Measurements from ENCODE around the gene IL24.

The IL24 gene

DNA sequence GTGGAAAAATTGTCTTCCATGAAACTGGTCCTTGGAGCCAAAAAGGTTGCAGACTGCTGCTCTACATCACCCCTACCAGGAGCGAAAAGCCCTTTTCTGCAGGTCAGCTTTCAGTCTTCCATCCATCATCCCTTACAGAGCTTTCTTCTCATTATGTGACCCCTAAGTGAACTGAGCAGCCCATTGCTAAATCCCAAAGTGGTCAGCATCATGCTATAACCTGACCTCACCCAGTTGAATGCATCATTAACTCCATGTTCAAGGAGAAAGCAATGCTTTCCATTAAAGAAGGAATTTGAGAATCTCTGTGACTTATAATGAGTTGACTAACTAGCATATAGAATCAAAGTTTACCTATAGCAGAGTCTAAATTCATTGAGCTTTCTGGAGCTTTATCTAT lies 10.4 kb upstream of the IL24 start:
- Histone ChIP-seq H3K9me3 (ENCODE audit: low read length) (no peaks in the 10 kb centered on the region), H3K4me3 (ENCODE audit: low read length) (no peak overlapping the region), H3K36me3 (ENCODE audit: insufficient read depth, low read length) (no peaks in the 10 kb centered on the region), H3K27me3 (ENCODE audit: insufficient read depth, low read length) (peaks cover 9% of the 10 kb centered on the region), H3K4me1 (ENCODE audit: insufficient read depth, low read length) (no peaks in the 10 kb centered on the region), H2AFZ (ENCODE audit: low read depth, low read length) (no peak overlapping the region)

DNA sequence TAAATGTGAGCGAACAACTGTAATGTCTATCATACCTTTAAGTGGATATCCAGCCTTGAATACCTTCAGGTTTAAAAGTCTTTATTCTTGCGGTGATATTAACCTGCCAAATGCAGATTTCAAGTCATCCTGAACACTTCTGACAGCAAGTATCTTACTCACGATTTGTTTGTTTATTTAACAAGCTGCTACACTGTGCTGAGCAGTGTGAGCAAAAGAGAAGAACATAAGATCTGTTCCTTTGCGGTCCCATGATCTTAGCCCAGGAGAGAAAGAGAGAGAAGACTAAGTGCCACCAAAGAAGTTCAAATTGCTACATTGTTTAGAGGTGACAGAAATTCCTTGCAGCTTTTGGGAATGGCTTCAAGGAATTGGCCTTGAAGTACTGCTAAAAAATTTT lies 9.5 kb upstream of the IL24 start:
- no peak overlapping the region for H2AFZ ChIP-seq (ENCODE audit: low read depth, low read length)
- no peak overlapping the region for H3K4me3 ChIP-seq (ENCODE audit: low read length)
- H3K4me1 ChIP-seq (ENCODE audit: insufficient read depth, low read length) = no peaks in the 10 kb centered on the region
- peaks cover 9% of the 10 kb centered on the region for H3K27me3 ChIP-seq (ENCODE audit: insufficient read depth, low read length)
- H3K36me3 ChIP-seq (ENCODE audit: insufficient read depth, low read length) = no peaks in the 10 kb centered on the region
- H3K9me3 ChIP-seq (ENCODE audit: low read length) = no peaks in the 10 kb centered on the region

DNA sequence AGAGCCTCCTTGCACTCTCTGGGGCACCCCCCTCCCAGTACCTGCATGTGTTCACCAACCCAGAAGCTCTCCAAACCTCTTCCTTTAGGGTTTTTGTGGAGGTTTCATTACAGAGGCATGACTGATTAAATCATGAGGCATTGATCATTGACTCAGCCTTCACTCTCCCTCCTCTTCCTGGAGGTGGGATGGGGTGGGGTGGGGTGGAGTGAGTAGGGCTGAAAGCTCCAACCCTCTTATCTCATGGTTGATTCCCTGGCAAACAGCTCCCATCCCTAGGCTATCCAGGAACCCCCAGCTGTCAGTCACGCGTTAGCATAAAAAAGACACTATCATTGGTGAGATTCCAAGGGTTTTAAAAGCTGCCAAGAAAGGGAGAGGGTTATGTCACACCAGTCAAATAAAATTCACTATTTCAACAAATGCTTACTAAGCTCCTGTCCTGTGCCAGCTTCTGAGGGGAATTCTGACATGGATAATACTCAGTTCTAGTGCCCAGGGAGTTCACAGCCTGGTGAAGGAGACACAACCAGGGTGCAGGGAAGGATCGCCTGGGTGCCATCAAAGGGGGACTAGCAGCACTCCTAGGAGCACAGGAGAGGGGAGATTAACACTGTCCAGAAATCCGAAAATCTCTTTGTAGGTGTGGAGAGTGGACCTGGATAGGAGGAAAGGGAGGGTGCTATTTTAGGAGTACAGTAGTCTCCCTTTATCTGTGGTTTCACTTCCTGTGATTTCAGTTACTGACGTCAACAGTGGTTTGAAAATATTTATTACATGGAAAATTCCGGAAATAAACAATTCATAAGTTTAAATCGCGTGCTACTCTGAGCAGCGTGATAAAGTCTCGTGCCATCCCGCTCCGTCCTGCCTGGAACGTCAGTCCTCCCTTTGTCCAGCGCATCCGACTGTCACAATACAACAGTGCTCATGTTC lies 6.8 kb upstream of the IL24 start:
- H3K36me3 ChIP-seq (ENCODE audit: insufficient read depth, low read length) = no peaks in the 10 kb centered on the region
- no peak overlapping the region for H2AFZ ChIP-seq (ENCODE audit: low read depth, low read length)
- no peak overlapping the region for H3K4me3 ChIP-seq (ENCODE audit: low read length)
- no peaks in the 10 kb centered on the region for H3K9me3 ChIP-seq (ENCODE audit: low read length)
- H3K27me3 ChIP-seq (ENCODE audit: insufficient read depth, low read length) = peaks cover 13% of the 10 kb centered on the region
- H3K4me1 ChIP-seq (ENCODE audit: insufficient read depth, low read length) = no peaks in the 10 kb centered on the region

DNA sequence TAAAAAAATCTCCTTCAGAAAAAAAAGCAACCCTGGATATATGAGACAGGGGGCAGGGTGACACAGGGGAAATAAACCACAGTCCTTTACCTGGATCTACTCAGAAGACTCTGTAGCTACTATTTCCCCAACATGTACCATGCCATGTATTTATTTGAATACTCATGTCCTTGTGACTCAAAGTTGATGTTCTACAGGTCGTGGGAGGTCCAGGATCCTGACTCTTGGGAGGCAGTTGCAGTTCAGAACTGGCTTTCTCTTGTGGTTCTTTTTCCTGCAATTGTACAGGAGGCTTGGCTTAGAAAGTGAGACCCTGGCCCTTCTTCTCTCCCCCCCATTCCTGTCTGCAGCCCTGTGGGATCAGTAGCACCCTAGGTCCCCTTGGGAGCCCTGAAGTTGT lies 5.8 kb upstream of the IL24 start:
- no peak overlapping the region for H3K4me3 ChIP-seq (ENCODE audit: low read length)
- H2AFZ ChIP-seq (ENCODE audit: low read depth, low read length) = no peak overlapping the region
- no peaks in the 10 kb centered on the region for H3K9me3 ChIP-seq (ENCODE audit: low read length)
- H3K36me3 ChIP-seq (ENCODE audit: insufficient read depth, low read length) = no peaks in the 10 kb centered on the region
- peaks cover 13% of the 10 kb centered on the region for H3K27me3 ChIP-seq (ENCODE audit: insufficient read depth, low read length)
- H3K4me1 ChIP-seq (ENCODE audit: insufficient read depth, low read length) = no peaks in the 10 kb centered on the region

DNA sequence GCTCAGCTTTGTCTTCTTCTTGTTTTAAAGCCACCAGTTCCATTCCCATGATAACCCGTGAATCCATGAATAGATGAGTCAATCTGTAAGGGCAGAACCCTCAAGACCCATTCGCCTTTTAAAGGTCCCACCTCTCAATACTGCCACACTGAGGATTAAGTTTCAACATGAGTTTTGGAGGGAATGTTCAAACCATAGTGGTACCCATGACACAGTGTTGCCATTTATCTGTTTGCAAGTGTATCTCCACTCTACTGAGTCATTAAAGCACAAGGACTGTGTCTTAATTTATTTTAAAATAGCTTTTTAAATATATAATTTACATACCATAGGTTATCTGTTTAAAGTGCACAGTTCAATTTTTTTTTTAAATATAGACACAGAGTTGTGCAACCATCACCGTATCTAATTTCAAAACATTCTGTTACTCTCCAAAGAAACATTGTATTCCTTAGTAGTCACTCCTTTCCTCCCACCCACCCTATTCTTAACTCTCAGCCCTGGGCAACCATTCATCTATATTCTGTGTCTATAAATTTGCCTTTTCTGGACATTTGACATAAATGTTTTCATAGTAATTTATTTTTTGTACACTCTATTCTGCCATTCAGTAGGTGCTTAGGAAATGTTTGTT lies 4.8 kb upstream of the IL24 start:
- Histone ChIP-seq H3K9me3 (ENCODE audit: low read length) (no peaks in the 10 kb centered on the region), H2AFZ (ENCODE audit: low read depth, low read length) (no peak overlapping the region), H3K4me1 (ENCODE audit: insufficient read depth, low read length) (no peaks in the 10 kb centered on the region), H3K27me3 (ENCODE audit: insufficient read depth, low read length) (peaks cover 11% of the 10 kb centered on the region), H3K36me3 (ENCODE audit: insufficient read depth, low read length) (no peaks in the 10 kb centered on the region), H3K4me3 (ENCODE audit: low read length) (no peak overlapping the region)

DNA sequence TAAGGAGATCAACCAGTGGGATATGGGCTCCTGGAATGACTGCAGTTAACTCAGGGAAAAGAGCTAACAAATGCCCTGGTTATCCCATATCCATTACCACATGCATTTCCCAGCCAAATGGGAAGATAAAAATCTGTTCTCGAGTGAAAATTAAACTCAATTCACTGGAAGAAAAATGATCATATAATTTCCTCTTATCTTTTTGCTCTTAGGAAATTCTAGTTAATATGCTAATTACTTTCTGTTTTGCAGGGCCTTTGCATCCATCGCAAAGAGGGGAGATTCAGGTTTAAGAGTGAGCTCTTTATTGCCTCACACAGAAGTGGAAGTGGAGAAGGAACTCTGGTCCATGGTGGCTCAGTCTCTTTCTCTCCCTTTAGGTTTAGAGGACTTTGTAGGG lies 3.9 kb upstream of the IL24 start:
- Histone ChIP-seq H2AFZ (ENCODE audit: low read depth, low read length) (no peak overlapping the region), H3K9me3 (ENCODE audit: low read length) (no peaks in the 10 kb centered on the region), H3K4me3 (ENCODE audit: low read length) (no peak overlapping the region), H3K27me3 (ENCODE audit: insufficient read depth, low read length) (peaks cover 11% of the 10 kb centered on the region), H3K4me1 (ENCODE audit: insufficient read depth, low read length) (no peaks in the 10 kb centered on the region), H3K36me3 (ENCODE audit: insufficient read depth, low read length) (no peaks in the 10 kb centered on the region)

DNA sequence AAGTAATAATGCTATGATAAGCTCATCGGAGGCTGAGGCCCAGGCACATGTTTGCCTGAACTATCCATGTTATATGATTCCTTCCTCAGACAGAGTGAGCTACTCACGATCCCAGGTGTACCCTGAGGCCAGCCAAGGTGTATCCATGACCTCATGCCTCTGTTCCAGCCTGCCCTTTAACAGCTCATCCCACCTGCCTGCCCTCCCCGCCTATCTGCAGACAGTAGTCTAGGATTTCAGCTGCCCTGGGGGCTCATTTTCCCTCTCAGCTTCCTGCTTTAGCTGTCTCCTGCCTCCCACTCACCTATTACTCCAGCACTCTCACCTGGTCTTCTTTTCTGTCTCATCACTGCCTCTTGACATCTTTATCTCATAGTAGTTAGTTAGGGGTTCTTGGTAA lies 1.9 kb upstream of the IL24 start:
- no peaks in the 10 kb centered on the region for H3K36me3 ChIP-seq (ENCODE audit: insufficient read depth, low read length)
- H3K27me3 ChIP-seq (ENCODE audit: insufficient read depth, low read length) = peaks cover 3% of the 10 kb centered on the region
- no peaks in the 10 kb centered on the region for H3K9me3 ChIP-seq (ENCODE audit: low read length)
- no peaks in the 10 kb centered on the region for H3K4me1 ChIP-seq (ENCODE audit: insufficient read depth, low read length)
- H2AFZ ChIP-seq (ENCODE audit: low read depth, low read length) = no peak overlapping the region
- no peak overlapping the region for H3K4me3 ChIP-seq (ENCODE audit: low read length)

DNA sequence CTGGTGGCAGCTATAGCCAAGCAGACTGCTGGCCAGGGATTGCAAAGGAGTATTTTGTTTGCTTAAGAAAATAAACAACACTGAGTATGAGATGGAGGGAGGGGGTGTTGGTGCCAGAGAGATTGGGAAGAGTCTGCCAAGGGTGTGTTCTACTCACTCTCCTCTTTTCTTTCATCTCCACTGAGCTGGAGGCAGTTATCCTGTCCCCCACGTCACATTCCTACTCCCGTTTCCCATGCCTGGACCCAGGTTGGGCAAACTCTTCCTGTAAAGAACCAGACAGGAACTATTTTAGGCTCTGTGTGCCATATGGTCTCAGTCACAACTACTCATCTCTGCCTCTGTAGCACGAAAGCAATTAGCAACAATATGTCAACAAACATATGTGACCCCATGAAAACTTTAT lies 1.4 kb upstream of the IL24 start:
- Histone ChIP-seq H3K36me3 (ENCODE audit: insufficient read depth, low read length) (no peaks in the 10 kb centered on the region), H3K9me3 (ENCODE audit: low read length) (no peaks in the 10 kb centered on the region), H3K4me1 (ENCODE audit: insufficient read depth, low read length) (no peaks in the 10 kb centered on the region), H3K27me3 (ENCODE audit: insufficient read depth, low read length) (peaks cover 3% of the 10 kb centered on the region), H2AFZ (ENCODE audit: low read depth, low read length) (no peak overlapping the region), H3K4me3 (ENCODE audit: low read length) (no peak overlapping the region)

DNA sequence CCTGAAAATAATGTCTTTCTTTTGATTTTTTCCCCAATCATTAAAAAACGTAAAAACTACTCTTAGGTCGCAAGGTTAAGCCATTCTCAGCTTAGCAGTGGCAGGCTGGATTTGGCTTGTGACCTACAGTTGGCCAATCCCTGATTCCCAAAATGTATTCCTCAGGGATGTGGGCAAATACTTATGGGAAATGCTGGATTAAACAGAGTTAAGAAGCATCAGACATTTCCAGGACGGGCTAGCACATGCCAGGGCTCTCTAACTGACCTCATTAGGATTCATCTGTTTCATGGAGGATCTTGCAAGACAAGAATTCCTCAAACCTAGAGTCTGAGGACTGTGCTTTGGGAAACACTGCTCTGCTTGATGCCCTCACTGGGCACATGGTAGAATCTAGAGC lies 982 bp upstream of the IL24 start:
- H2AFZ ChIP-seq (ENCODE audit: low read depth, low read length) = no peak overlapping the region
- H3K4me1 ChIP-seq (ENCODE audit: insufficient read depth, low read length) = no peaks in the 10 kb centered on the region
- peaks cover 3% of the 10 kb centered on the region for H3K27me3 ChIP-seq (ENCODE audit: insufficient read depth, low read length)
- no peaks in the 10 kb centered on the region for H3K36me3 ChIP-seq (ENCODE audit: insufficient read depth, low read length)
- H3K4me3 ChIP-seq (ENCODE audit: low read length) = no peak overlapping the region
- H3K9me3 ChIP-seq (ENCODE audit: low read length) = no peaks in the 10 kb centered on the region

DNA sequence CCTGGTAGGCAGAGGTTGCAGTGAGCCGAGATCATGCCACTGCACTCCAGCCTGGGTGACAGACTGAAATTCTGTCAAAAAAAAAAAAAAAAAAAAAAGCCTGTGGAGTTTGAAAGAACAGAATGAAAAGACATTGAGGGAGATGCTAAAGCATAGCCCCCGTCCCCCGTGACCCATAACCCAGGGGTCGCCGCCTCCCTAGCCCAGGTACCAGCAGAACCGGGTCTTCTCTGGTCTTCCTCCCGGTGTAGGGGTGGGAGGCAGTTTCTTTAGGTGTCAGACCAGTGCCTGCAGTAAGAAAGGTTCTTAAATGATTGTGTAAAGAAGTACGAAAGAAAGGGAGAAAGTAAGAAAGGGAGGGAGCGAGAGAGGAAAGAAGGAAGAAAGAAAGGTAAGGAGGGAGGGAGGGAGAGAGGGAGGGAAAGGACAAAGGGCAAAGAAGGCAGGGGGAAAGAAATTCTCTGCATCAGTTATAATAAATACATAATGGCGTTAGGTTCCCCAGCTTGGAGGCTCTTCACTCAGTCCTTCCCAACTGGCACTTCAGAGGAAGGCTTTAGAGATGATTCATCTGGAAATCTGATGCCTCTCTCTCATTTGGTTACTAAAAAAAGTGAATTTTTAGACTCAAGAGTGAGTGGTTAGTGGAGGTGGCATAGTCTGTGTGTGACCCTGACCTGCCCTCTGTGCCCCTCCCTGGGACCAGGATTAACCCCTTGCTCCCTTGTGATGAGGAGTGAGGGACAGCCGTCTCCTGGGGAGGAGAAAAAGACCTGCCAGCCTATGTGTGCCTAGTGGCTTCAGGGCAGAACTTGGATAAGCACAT lies 1.1 kb downstream of the IL24 start:
- H2AFZ ChIP-seq (ENCODE audit: low read depth, low read length) = no peak overlapping the region
- H3K36me3 ChIP-seq (ENCODE audit: insufficient read depth, low read length) = no peaks in the 10 kb centered on the region
- peaks cover 3% of the 10 kb centered on the region for H3K27me3 ChIP-seq (ENCODE audit: insufficient read depth, low read length)
- no peak overlapping the region for H3K4me3 ChIP-seq (ENCODE audit: low read length)
- no peaks in the 10 kb centered on the region for H3K9me3 ChIP-seq (ENCODE audit: low read length)
- H3K4me1 ChIP-seq (ENCODE audit: insufficient read depth, low read length) = no peaks in the 10 kb centered on the region

DNA sequence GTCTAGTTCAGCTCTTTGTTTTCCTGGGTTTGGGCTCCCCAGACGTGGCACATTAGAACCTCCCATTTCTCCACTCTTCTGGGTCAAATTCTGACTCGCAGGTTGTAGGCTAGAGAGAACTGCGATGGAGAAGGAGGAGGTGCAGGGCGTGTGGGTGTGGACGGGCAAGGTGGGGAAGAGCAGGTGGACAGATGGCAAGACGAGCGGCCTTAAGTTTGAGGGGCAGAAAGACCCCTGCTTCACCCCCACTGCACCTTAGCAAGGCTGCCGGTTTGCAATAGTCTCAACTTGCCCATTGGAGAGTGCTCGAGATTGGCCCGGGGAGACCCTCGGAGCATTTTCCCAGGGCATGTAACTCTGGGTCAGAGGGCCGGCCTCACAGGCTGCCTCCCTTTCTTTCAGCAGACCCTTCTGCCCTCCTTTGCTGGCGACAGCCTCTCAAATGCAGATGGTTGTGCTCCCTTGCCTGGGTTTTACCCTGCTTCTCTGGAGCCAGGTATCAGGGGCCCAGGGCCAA lies 1.7 kb downstream of the IL24 start:
- H3K27me3 ChIP-seq (ENCODE audit: insufficient read depth, low read length) = peaks cover 3% of the 10 kb centered on the region
- no peaks in the 10 kb centered on the region for H3K4me1 ChIP-seq (ENCODE audit: insufficient read depth, low read length)
- H3K4me3 ChIP-seq (ENCODE audit: low read length) = no peak overlapping the region
- H3K9me3 ChIP-seq (ENCODE audit: low read length) = no peaks in the 10 kb centered on the region
- H2AFZ ChIP-seq (ENCODE audit: low read depth, low read length) = no peak overlapping the region
- H3K36me3 ChIP-seq (ENCODE audit: insufficient read depth, low read length) = no peaks in the 10 kb centered on the region

DNA sequence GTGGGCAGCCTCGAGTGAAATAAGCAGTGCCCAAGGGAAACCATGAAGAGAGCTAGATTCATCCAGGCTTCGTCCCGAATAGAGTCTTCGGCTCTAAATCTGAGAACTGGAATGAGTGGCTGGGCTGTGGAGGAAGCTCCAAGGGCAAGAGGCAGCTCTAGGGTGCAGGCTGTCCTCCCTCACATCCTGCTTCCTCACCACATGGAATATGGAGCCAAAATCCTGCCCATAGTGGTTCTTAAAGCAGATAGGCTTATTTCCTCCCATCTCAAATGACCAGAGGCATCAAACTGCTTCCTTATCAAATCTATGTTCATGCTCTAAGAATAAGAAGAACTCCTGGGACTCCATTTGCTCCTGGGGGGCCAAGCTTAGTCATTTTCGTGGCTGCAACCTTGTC lies 2.5 kb downstream of the IL24 start:
- no peaks in the 10 kb centered on the region for H3K4me1 ChIP-seq (ENCODE audit: insufficient read depth, low read length)
- H2AFZ ChIP-seq (ENCODE audit: low read depth, low read length) = no peak overlapping the region
- no peaks in the 10 kb centered on the region for H3K36me3 ChIP-seq (ENCODE audit: insufficient read depth, low read length)
- no peak overlapping the region for H3K4me3 ChIP-seq (ENCODE audit: low read length)
- H3K27me3 ChIP-seq (ENCODE audit: insufficient read depth, low read length) = no peaks in the 10 kb centered on the region
- no peaks in the 10 kb centered on the region for H3K9me3 ChIP-seq (ENCODE audit: low read length)

DNA sequence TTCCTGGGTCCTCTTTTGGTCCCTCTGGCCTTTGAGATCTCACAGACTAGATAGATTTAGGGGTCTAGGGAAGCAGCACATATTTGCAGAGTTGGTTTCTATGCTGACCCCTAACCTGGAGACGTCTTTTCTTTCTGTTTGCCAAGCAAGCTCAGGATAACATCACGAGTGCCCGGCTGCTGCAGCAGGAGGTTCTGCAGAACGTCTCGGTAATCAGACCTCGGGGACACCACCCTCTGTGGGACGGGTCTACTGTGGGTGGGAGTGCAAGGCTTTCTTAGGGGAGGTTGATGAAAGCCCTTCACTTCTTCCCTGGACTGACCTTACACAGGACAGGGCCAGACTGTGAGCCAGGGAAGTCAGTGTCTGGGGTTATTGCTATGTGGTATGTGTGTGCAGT lies 2.9 kb downstream of the IL24 start:
- H3K4me3 ChIP-seq (ENCODE audit: low read length) = no peak overlapping the region
- H3K36me3 ChIP-seq (ENCODE audit: insufficient read depth, low read length) = no peaks in the 10 kb centered on the region
- H3K4me1 ChIP-seq (ENCODE audit: insufficient read depth, low read length) = no peaks in the 10 kb centered on the region
- no peak overlapping the region for H2AFZ ChIP-seq (ENCODE audit: low read depth, low read length)
- H3K9me3 ChIP-seq (ENCODE audit: low read length) = no peaks in the 10 kb centered on the region
- no peaks in the 10 kb centered on the region for H3K27me3 ChIP-seq (ENCODE audit: insufficient read depth, low read length)

Measured in neuron (in vitro differentiated cells).